LNCAP (cell line): Measurements from ENCODE around the gene OCIAD2.

Source experiments
- CTCF ChIP-seq: fragments of 450-650 bp; IDR thresholded peaks from 2 replicates; pipeline ENCODE4 v1.5.1; 2017; ENCODE audit warnings: mild to moderate bottlenecking

The OCIAD2 gene

DNA sequence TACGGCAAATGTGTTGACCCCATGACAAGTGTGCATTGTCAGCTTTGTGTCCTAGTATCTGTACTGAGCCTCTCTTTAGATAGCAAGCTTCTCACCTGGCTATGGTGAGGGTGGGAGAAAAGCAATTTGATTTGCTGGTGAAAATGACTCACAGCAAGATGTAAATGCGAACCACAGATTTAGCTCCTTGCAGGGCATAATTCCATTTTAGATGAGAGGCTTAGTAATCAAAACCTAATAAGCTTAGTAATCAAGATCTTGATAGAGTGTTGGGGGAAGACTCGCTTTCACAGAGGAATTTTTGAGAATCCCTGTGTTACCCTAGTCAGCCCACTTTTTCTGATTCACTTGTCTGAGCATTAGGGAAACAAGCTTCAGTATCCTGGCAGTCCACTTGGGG is 7.7 kb upstream of the OCIAD2 start:
- TF ChIP-seq CTCF, result no peak

- TF ChIP-seq CTCF, result no peak
Observed at GRCh38 chr4:48913346-48913745, 6.8 kb upstream of the OCIAD2 start.

DNA sequence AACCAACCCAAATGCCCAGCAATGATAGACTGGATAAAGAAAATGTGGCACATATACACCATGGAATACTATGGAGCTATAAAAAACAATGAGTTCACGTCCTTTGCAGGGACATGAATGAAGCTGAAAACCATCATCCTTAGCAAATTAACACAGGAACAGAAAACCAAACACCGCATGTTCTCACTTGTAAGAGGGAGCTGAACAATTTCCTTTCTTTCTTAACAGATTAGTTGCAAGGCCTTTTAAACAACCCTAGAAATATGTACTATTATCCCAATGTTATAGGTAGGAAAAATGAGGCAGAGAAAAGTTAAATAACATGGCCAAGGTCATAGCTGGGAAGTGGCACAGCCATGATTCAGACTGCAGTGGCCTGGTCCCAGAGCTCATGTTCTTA is 5.8 kb upstream of the OCIAD2 start:
- TF ChIP-seq CTCF, result no peak

- TF ChIP-seq CTCF, result no peak
Observed at GRCh38 chr4:48910511-48910910, 3.9 kb upstream of the OCIAD2 start.

GRCh38 chr4:48909697-48910096 is 3.1 kb upstream of the OCIAD2 start:
- no peak for TF ChIP-seq CTCF

DNA sequence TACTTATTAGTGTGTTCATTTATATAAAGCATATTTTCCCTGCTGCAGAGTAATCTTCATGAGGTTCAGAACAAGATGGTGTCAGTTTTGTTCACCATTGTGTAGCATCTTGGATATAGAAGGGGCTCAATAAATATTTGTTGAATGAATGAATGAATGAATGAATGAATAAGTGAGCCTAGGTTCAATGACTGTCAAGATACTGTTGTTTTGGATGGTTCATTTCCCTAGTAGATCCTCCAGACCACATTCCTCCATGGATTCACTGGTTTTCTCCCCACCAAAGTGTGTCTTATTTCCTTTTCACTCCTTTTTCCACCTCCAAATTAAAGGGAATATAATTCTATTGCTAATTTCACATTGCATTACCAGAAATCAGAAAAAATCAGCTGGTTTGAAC is 2.1 kb upstream of the OCIAD2 start:
- no peak for TF ChIP-seq CTCF

GRCh38 chr4:48907706-48908477 is 1.3 kb upstream of the OCIAD2 start:
- TF ChIP-seq CTCF, result no peak
